Peyer's patch (tissue), 4 donors: ENCODE results near the gene CTSH.

Source experiments
- POLR2A ChIP-seq, 2 donors: fragments of 450-650 bp; IDR thresholded peaks; one replicate each; pipeline ENCODE4 v1.5.1; 2017; ENCODE audit warnings: antibody characterized with exemption in 2 of 2, mild to moderate bottlenecking in 2 of 2, moderate library complexity in 2 of 2
- TF ChIP-seq, protein P1 (sequence below), 6 experiments: fragments of 450-650 bp in 4 of 6; fragments of 200-600 bp in 2 of 6; sonication (generic) in 1 of 6; IDR thresholded peaks; one replicate each; pipeline ENCODE4 v1.5.1; 2017 to 2019; ENCODE audit warnings: antibody characterized with exemption in 6 of 6, mild to moderate bottlenecking in 3 of 6, moderate library complexity in 1 of 6

DNA sequence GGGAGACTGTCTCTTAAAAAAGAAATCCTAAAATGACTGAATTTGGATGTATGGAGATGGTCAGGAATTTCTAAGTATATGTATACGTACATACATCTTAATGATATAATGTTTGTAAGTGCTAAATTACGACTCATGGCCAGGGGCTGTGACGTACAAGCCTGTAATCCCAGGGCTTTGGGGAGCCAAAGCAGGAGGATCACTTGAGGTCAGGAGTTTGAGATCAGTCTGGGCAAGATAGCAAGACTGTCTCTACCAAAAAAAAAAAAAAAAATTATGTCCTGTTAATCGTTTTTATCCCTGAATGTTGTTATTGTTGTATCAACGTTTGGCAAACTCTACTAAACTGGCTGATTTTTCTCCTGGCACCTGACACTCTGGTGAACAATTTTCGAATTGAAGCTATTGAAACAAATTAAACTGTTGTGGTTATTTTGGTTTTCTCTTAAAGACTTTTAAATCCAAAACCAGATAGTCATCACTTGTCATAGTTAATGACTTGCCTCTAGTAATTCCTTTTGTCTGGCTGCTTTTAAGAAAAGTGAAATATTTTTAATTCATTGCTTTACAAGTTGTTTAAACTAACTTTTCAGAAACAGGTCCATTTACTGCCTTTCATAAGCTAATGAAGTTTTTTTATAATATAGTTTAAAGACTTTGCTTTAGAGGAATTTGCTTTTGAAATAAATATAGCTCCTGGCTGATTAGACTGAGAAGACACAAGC, 65.2 kb downstream of the CTSH start:
- TF ChIP-seq POLR2A (IDR thresholded peaks at IDR 0.05) = no peak
- TF ChIP-seq, protein P1, sequence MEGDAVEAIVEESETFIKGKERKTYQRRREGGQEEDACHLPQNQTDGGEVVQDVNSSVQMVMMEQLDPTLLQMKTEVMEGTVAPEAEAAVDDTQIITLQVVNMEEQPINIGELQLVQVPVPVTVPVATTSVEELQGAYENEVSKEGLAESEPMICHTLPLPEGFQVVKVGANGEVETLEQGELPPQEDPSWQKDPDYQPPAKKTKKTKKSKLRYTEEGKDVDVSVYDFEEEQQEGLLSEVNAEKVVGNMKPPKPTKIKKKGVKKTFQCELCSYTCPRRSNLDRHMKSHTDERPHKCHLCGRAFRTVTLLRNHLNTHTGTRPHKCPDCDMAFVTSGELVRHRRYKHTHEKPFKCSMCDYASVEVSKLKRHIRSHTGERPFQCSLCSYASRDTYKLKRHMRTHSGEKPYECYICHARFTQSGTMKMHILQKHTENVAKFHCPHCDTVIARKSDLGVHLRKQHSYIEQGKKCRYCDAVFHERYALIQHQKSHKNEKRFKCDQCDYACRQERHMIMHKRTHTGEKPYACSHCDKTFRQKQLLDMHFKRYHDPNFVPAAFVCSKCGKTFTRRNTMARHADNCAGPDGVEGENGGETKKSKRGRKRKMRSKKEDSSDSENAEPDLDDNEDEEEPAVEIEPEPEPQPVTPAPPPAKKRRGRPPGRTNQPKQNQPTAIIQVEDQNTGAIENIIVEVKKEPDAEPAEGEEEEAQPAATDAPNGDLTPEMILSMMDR (IDR thresholded peaks at IDR 0.05) = no peak
